ENCODE results near the gene SCAI. TPM values are rescaled to one million over a fixed set of nuclear protein-coding genes. Genes with fewer than 3 reads are reported as not detected.

SCAI gene
- total RNA-seq, 2 experiments from 2014 or later: 21.5 to 25.0 TPM

DNA sequence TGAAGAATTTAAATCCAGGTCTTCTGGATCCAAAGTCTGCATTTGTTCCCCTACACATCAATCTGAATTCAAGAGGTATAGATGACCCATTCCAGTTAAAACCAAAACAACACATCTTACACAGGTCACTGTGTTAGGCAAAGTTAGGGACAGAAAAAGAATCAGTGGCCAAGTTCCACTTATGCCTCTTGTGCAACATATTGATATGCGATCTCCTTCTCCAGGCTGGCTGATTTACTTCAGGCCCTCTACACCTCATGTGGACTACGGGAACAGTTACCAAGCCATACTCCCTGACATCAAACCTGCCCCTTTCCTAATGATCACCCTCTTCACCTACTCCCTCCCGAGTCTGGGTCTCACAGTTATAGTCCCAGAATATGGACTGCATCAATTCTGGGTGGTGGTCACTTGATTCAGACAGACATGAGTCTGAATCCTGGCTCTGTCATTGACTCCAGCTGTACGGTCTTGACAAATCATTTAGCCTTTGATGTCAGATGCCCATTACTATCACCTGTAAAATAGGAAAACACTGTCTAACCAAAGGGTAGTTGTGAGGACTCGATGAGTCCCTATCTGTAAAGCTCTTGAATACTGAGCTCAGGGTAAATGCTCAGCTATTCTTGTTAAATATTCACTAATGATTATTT lies 228.4 kb downstream of the SCAI start:
- Histone ChIP-seq H3K9me2 (ENCODE audit: insufficient read depth, low read length) (no peaks in the 10 kb centered on the region), H3K4me1 (ENCODE audit: insufficient read depth, low read length, poor library complexity, severe bottlenecking) (no peaks in the 10 kb centered on the region), H2AFZ (ENCODE audit: low read length) (no peak overlapping the region), H3K36me3 (ENCODE audit: insufficient read depth, low read length) (peaks cover 55% of the 10 kb centered on the region), H3K79me2 (ENCODE audit: insufficient read depth, low read depth, low read length) (no peaks in the 10 kb centered on the region), H4K20me1 (ENCODE audit: insufficient read depth, low read length) (no peaks in the 10 kb centered on the region), H3K27ac (ENCODE audit: low read depth, low read length, poor library complexity, severe bottlenecking) (no peak overlapping the region), H3K4me3 (ENCODE audit: low read depth, low read length, poor library complexity, severe bottlenecking) (no peak overlapping the region), H3K4me2 (ENCODE audit: low read length) (no peak overlapping the region), H3K9me3 (ENCODE audit: low read length) (no peaks in the 10 kb centered on the region)
- no TSS peak for BruUV-seq (replicated peaks)
- TF ChIP-seq, protein P1, sequence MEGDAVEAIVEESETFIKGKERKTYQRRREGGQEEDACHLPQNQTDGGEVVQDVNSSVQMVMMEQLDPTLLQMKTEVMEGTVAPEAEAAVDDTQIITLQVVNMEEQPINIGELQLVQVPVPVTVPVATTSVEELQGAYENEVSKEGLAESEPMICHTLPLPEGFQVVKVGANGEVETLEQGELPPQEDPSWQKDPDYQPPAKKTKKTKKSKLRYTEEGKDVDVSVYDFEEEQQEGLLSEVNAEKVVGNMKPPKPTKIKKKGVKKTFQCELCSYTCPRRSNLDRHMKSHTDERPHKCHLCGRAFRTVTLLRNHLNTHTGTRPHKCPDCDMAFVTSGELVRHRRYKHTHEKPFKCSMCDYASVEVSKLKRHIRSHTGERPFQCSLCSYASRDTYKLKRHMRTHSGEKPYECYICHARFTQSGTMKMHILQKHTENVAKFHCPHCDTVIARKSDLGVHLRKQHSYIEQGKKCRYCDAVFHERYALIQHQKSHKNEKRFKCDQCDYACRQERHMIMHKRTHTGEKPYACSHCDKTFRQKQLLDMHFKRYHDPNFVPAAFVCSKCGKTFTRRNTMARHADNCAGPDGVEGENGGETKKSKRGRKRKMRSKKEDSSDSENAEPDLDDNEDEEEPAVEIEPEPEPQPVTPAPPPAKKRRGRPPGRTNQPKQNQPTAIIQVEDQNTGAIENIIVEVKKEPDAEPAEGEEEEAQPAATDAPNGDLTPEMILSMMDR (conservative IDR thresholded peaks at IDR 0.05; ENCODE audit: low read length): no peak
- TF ChIP-seq EZH2phosphoT487 (IDR thresholded peaks at IDR 0.05; ENCODE audit: borderline replicate concordance, low read depth, low read length): no peak
- CTCF ChIA-PET (ENCODE audit: unreplicated experiment): no interaction called here
- DNase-seq (ENCODE audit: low spot score): no peak
- intact Hi-C loops (cut with micrococcal nuclease; ENCODE audit: unreplicated experiment): no loop called here
- POLR2A ChIA-PET: no interaction called here

- TF ChIP-seq, protein P1 (conservative IDR thresholded peaks at IDR 0.05; ENCODE audit: low read length): no peak
- no peak for TF ChIP-seq EZH2phosphoT487 (IDR thresholded peaks at IDR 0.05; ENCODE audit: borderline replicate concordance, low read depth, low read length)
- Histone ChIP-seq H3K79me2 (ENCODE audit: insufficient read depth, low read depth, low read length) (no peaks in the 10 kb centered on the region), H3K36me3 (ENCODE audit: insufficient read depth, low read length) (peaks cover 50% of the 10 kb centered on the region), H3K9me3 (ENCODE audit: low read length) (no peaks in the 10 kb centered on the region), H4K20me1 (ENCODE audit: insufficient read depth, low read length) (no peaks in the 10 kb centered on the region), H3K9me2 (ENCODE audit: insufficient read depth, low read length) (no peaks in the 10 kb centered on the region), H3K4me2 (ENCODE audit: low read length) (no peak overlapping the region), H3K4me1 (ENCODE audit: insufficient read depth, low read length, poor library complexity, severe bottlenecking) (no peaks in the 10 kb centered on the region), H3K27ac (ENCODE audit: low read depth, low read length, poor library complexity, severe bottlenecking) (no peak overlapping the region), H3K4me3 (ENCODE audit: low read depth, low read length, poor library complexity, severe bottlenecking) (no peak overlapping the region), H2AFZ (ENCODE audit: low read length) (no peak overlapping the region)
- intact Hi-C loops (cut with micrococcal nuclease; ENCODE audit: unreplicated experiment): no loop called here
- DNase-seq (ENCODE audit: low spot score): no peak
- no TSS peak for BruUV-seq (replicated peaks)
- ChIA-PET POLR2A (no interaction called here), CTCF (ENCODE audit: unreplicated experiment) (no interaction called here)
These were observed 229.9 kb downstream of the SCAI start for GRCh38 chr9:124913378-124913777.

- intact Hi-C loops (cut with micrococcal nuclease; ENCODE audit: unreplicated experiment): no loop called here
- H3K79me2 ChIP-seq (ENCODE audit: insufficient read depth, low read depth, low read length): no peaks in the 10 kb centered on the region
- POLR2A ChIA-PET: interaction anchor here (0.6 to 1.5 kb wide), 2 partner anchors 33 to 113 kb away, joined by 3 read pairs; no protein-coding TSS in a partner anchor
- BruUV-seq (replicated peaks): no TSS peak
- H3K4me1 ChIP-seq (ENCODE audit: insufficient read depth, low read length, poor library complexity, severe bottlenecking): no peaks in the 10 kb centered on the region
- CTCF ChIA-PET (ENCODE audit: unreplicated experiment): no interaction called here
- no peak overlapping the region for H2AFZ ChIP-seq (ENCODE audit: low read length)
- no peaks in the 10 kb centered on the region for H3K9me2 ChIP-seq (ENCODE audit: insufficient read depth, low read length)
- no peak overlapping the region for H3K27ac ChIP-seq (ENCODE audit: low read depth, low read length, poor library complexity, severe bottlenecking)
- no peak overlapping the region for H3K4me3 ChIP-seq (ENCODE audit: low read depth, low read length, poor library complexity, severe bottlenecking)
- TF ChIP-seq EZH2phosphoT487 (IDR thresholded peaks at IDR 0.05; ENCODE audit: borderline replicate concordance, low read depth, low read length): no peak
- TF ChIP-seq, protein P1 (conservative IDR thresholded peaks at IDR 0.05; ENCODE audit: low read length): no peak
- no peak overlapping the region for H3K4me2 ChIP-seq (ENCODE audit: low read length)
- H3K9me3 ChIP-seq (ENCODE audit: low read length): no peaks in the 10 kb centered on the region
- no peak for DNase-seq (ENCODE audit: low spot score)
- no peaks in the 10 kb centered on the region for H4K20me1 ChIP-seq (ENCODE audit: insufficient read depth, low read length)
- peaks cover 53% of the 10 kb centered on the region for H3K36me3 ChIP-seq (ENCODE audit: insufficient read depth, low read length)
These were observed 231.6 kb downstream of the SCAI start for GRCh38 chr9:124911766-124912165.

Measured in OCI-LY7 (cell line).